8988T (cell line): ENCODE measurements around the gene PAFAH2.
"Not testable (repeated sequence)": the region's sequence is repeated elsewhere in the genome, so short reads cannot be mapped to it uniquely, and the experiment has no call there.

Experiments used
- DNase-seq: peaks from one replicate; pipeline ENCODE4 v3.0.0; 2011

The PAFAH2 gene

DNA sequence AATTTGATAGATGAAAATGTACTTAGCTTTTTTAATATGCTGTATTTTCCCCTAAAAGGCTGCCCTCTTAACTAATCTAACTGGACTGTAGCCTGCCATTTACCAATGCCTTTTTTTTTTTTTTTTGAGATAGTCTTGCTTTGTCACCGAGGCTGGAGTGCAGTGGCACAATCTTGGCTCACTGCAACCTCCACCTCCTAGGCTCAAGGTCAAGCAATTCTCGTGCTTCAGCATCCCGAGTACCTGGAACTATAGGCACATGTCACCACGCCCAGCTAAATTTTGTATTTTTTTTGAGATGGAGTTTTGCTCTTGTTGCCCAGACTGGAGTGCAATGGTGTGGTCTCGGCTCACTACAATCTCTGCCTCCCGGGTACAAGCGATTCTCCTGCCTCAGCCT, 18.7 kb downstream of the PAFAH2 start:
- DNase-seq: no peak

- DNase-seq: no peak
Measured at GRCh38 chr1:25978403-25978802, 19.5 kb downstream of the PAFAH2 start.

GRCh38 chr1:25977801-25978200, 20.1 kb downstream of the PAFAH2 start:
- DNase-seq: no peak

DNA sequence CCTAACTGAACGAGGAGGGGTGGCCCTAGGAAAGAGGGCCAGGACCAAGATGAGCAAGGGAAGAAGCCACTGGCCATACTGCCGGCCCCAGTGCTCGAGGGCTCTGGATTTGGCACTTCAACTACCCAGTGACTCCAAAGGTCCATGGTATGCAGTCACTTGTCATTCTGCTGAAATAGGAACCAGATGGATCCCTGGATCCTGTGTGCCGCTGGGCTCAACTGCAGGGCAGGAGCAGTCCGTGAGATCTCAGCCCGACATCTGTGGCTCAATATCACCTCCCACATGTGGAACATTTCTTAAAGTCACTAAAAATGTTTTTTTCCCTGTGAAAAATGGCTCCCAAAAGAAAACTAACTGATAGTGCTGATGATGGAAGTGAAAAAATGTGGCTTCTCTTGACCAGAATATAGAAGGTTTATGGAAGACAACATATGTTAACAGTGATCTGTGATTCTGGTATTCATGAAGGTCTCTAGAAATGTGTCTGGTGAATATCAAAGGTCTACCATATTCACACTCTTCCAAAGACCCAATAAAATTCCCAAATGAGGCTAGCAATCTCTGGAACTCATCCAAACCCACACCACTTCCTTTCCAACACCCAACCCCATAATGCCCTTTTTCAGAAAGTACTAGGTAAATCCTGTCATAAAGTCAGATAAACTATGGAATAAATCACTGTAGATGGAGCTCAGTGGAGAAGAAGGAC, 24.1 kb downstream of the PAFAH2 start:
- DNase-seq: no peak

- DNase-seq: no peak
Measured at GRCh38 chr1:25971811-25972180, 26.1 kb downstream of the PAFAH2 start.

DNA sequence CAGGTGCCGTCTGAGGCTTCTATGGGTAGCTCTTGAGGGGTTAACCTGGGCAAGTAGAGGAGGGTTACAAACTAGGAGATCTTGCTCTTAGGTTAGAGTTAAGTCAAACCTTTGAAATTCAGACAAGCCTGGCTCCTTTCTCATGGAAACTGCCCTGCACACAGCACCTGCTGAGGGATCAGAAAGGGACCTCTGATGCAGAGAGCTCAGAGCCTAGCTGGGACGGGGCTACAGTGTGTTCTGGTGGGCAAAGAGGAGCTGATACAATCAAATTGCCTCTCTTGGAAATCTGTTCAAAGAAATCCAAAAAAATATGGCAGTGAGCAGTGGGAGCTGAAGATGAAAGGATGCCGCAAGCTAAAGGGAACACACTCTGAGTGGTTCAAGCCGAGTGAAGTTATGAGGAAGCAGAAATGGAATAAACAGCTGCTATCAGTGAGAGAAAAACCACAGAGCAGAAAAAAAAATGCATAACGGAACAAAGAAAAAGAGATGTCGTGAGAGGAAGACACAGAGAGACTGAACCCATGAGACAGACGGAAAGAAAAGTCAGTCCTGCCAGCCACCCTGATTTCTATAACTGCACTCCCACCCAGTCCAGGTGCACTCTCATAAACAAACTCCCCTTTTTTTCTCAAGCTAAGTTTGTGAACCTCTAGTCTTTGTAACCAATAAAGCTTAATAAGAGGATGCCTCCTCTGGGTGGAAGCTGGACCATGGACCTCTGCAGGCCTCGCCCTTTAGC, 26.6 kb downstream of the PAFAH2 start:
- DNase-seq: no peak

- no peak for DNase-seq
Measured at GRCh38 chr1:25967308-25967707, 30.6 kb downstream of the PAFAH2 start.

DNA sequence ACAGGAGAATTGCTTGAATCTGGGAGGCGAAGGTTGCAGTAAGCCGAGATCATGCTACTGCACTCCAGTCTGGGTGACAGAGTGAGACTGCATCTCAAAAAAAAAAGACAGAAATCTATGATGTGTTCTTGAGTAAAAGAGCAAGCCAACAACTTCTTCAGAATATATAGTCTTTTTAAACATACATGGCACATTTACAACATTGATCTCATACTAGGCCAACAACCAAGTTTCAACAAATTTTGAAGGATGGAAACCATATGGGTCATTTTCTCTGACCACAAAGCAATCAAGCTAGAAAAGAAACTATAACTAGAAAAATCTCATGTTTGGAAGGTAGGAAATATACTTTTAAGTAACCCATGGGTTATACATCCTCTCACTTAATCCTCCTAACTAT, 38.3 kb downstream of the PAFAH2 start:
- DNase-seq: no peak

DNA sequence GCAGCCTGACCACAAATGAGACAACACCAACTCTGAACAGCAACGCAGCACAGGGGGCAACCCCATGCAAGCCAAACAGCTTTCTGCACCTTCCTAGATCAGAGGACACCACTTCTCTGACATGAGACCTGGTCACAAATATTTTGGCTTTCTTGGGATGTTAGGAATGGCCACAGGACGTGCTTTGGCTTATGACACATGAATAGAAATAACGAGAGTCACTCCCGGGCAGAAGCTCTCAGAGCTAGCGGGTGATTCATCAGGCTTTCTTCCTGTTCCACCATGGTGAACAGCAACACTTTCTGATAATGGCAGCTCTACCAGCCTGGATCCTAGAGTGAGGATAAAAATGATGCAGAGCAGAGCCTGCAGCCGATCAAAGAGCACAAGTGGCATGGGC, 39.4 kb downstream of the PAFAH2 start:
- peak; percentile 43 for DNase-seq

DNA sequence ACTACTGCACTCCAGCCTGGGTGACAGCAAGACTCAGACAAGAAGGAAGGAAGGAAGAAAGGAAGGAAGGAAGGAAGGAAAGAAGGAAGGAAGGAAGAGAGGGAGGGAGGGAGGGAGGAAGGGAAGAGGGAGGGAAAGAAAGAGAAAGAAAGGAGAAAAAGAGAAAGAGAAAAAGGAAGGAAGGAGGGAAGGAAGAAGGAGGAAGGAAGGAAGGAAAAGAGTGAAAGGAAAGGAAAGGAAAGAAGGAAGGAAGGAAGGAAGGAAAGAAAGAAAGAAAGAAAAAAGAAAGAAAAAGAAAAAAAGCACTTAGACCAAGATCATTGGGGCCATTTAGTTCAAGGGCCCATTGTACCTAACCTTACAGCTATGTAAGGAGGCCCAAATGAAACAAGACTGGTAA, 42.3 kb downstream of the PAFAH2 start:
- no peak for DNase-seq

DNA sequence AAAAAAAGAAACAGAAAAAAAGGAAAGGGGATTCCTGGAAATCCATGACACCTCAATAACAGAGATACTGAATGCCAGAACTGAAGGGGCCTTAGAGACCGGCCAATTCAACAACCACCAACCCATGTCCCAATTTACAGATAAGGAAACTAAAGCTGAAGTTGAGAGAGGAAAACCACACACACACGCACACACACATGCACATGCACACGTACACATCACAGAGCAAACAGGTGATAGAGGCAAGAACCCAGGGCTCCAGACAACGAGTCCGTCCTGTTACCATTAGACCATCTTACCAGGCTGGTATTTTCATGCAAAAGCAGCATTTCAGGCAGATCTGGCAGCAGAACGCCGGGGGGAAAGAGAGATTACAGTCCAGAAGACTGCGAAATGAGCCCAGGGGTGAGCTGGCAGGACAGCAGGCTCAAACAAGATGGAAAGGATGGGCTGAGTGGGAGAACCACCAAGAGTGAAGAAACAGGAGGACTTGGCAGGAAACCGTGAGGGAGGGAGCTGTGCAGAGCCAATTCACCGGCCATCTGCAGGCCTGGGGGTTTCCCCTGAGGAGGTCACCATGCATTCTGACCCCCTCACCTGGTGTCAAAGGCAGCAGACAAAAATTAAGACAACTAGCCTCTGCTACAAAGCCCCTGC, 43.5 kb downstream of the PAFAH2 start:
- no peak for DNase-seq

- DNase-seq: no peak
Measured at GRCh38 chr1:25952841-25953401, 44.9 kb downstream of the PAFAH2 start.

- no peak for DNase-seq
Measured at GRCh38 chr1:25948641-25949040, 49.2 kb downstream of the PAFAH2 start.

DNA sequence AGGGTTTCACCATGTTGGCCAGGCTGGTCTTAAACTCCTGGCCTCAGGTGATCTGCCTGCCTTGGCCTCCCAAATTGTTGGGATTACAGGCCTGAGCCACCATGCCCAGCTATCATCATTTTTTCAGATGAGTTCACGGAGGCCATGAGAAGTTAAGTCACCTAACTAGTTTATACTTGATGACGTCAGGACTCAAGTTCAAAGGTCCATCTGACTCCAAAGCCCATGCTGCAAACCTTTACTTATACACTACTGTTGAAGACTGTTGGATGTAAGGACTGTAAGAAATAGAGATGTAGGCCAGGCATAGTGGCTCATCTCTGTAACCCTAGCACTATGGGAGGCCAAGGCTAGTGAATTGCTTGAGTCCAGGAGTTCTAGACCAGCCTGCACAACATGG, 50.8 kb downstream of the PAFAH2 start:
- no peak for DNase-seq

GRCh38 chr1:25945761-25946160, 52.1 kb downstream of the PAFAH2 start:
- no peak for DNase-seq

- DNase-seq: no peak
Measured at GRCh38 chr1:25944986-25945385, 52.9 kb downstream of the PAFAH2 start.

DNA sequence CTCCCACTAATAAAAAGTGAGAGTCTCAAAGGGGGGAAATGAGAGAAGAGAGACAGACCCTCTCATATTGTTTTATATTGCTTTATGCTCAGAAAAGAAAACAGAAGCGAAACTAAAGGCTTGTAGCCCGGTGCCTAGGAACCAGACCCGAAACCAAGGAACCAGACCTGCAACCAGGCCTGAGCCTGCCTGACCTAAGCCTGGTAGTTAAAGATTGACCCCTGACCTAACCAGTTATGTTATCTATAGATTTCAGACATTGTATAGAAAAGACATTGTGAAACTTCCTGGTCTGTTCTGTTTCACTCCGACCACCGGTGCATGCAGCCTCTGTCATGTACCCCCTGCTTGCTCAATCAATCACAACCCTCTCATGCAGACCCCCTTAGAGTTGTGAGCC, 54.4 kb downstream of the PAFAH2 start:
- not testable (repeated sequence) for DNase-seq

- no peak for DNase-seq
Measured at GRCh38 chr1:25936947-25937346, 60.9 kb downstream of the PAFAH2 start.

GRCh38 chr1:25933479-25934365, 64.1 kb downstream of the PAFAH2 start:
- no peak for DNase-seq

DNA sequence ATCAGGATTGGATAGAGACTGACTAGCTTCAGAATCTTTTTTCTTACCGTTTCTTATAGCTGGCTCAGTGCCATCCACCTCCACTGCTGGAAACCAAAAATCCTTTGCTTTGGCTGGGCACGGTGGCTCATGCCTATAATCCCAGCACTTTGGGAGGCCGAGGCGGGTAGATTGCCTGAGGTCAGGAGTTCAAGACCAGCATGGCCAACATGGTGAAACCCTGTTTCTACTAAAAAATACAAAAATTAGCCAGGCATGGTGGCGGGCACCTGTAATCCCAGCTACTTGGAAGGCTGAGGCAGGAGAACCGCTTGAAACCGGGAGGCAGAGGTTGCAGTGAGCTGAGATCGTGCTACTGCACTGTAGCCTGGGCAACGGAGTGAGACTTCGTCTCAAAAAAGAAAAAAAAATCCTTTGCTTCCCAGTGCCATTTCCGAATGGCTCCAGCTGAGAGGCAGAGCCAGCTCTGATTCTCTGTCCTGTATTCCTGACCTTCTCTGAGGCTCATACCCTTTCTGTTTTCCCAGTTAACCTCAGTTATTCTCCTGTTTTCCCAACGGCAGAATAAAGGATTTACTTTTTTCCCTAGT, 65.0 kb downstream of the PAFAH2 start:
- DNase-seq: not testable (repeated sequence)

GRCh38 chr1:25932321-25932720, 65.5 kb downstream of the PAFAH2 start:
- DNase-seq: no peak

DNA sequence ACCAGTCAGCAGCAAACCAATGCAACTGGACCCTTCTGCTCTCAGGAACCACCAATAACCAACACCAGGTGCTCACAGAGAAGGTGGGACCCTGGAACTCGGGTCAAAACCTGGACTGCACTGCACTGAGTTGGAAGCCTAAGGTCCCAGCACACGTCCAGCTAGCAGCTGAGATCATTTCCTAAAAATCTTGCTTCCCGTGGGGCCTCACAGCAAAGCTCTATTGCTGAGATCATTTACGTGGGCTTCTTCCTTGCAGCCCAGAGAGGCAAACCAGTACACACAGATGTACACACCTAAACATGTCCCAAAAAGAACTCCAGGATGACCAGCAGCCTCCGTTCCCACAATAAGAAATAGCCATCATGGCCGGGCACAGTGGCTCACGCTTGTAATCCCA, 68.8 kb downstream of the PAFAH2 start:
- DNase-seq: no peak
